HCT116 (cell line): ENCODE measurements around the gene BTD.

Experiments used
- CBX3 ChIP-seq: IDR thresholded peaks from 2 replicates; pipeline ENCODE4 v1.6.1; 2012; ENCODE audit warnings: low read depth
- CTCF ChIP-seq, 3 experiments: fragments of 200-600 bp in 1 of 3; sonication (generic) in 1 of 3; IDR thresholded peaks in 2 of 3; conservative IDR thresholded peaks in 1 of 3; 2 replicates each; pipeline ENCODE4 v1.5.1; 2012 to 2017; ENCODE audit warnings: low read depth in 2 of 3, low read length in 2 of 3, antibody characterized with exemption in 1 of 3, borderline replicate concordance in 1 of 3, control low read depth in 1 of 3, mild to moderate bottlenecking in 1 of 3, mixed read lengths in 1 of 3, mixed run types in 1 of 3, moderate library complexity in 1 of 3; ENCODE audit not compliant: insufficient read depth in 1 of 3
- EZH2phosphoT487 ChIP-seq: fragments of 200-600 bp; IDR thresholded peaks from 2 replicates; pipeline ENCODE4 v1.6.1; 2018; ENCODE audit warnings: antibody characterized with exemption, borderline replicate concordance
- MAX ChIP-seq: IDR thresholded peaks from 2 replicates; pipeline ENCODE4 v1.6.1; 2012
- ZFX ChIP-seq: fragments of 450-650 bp; IDR thresholded peaks from 2 replicates; pipeline ENCODE4 v1.6.1; 2017
- TF ChIP-seq, protein P1 (sequence below): IDR thresholded peaks from 2 replicates; pipeline ENCODE4 v1.6.1; 2012; ENCODE audit warnings: low read depth

DNA sequence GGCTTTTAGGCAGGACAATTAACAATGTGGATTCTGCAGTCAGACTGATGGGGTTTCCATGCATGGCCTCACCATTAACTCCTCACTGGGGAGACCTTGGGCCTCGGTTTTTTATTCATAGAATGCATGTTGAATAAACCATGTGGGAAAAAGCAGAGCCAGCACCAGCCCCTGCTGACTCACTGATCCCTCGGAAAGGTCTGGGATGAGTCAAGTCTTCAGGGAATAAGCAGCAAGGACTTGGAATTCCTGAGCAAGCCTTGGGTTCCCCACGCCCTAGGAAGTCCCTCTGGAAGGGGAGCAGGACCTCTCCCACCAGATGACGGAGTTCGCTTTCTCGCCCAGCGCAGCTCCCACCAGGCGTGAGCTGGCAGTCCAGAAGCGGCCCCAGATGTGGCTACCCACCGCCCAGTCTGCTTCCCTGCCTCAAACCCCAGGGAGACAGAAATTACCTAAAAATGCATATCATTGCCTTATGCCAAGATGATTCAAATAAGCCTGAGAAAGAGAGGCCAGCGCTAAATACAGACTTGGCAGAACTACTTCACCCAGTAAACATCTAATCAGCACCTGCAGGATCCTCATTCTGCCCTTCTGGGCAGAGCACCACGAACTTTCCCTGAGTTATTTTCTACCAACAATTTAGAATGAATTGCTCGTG lies 45.4 kb downstream of the BTD start:
- TF ChIP-seq, protein P1, sequence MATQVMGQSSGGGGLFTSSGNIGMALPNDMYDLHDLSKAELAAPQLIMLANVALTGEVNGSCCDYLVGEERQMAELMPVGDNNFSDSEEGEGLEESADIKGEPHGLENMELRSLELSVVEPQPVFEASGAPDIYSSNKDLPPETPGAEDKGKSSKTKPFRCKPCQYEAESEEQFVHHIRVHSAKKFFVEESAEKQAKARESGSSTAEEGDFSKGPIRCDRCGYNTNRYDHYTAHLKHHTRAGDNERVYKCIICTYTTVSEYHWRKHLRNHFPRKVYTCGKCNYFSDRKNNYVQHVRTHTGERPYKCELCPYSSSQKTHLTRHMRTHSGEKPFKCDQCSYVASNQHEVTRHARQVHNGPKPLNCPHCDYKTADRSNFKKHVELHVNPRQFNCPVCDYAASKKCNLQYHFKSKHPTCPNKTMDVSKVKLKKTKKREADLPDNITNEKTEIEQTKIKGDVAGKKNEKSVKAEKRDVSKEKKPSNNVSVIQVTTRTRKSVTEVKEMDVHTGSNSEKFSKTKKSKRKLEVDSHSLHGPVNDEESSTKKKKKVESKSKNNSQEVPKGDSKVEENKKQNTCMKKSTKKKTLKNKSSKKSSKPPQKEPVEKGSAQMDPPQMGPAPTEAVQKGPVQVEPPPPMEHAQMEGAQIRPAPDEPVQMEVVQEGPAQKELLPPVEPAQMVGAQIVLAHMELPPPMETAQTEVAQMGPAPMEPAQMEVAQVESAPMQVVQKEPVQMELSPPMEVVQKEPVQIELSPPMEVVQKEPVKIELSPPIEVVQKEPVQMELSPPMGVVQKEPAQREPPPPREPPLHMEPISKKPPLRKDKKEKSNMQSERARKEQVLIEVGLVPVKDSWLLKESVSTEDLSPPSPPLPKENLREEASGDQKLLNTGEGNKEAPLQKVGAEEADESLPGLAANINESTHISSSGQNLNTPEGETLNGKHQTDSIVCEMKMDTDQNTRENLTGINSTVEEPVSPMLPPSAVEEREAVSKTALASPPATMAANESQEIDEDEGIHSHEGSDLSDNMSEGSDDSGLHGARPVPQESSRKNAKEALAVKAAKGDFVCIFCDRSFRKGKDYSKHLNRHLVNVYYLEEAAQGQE = no peak
- TF ChIP-seq EZH2phosphoT487 = no peak
- TF ChIP-seq CTCF (IDR thresholded peaks at IDR 0.05 in 2 of 3, conservative IDR thresholded peaks at IDR 0.05 in 1 of 3; ENCODE audit: borderline replicate concordance in 1 of 3, insufficient read depth in 1 of 3, low read depth in 2 of 3, low read length in 2 of 3) = no peak
- TF ChIP-seq CBX3 = peak; percentile 85; the same call in 1 of the 2 replicates
- no peak for TF ChIP-seq ZFX
- peak; percentile 60; the same call in 1 of the 2 replicates for TF ChIP-seq MAX
